Gastroesophageal sphincter (tissue), 4 donors: ENCODE data around the gene SOWAHC. TPM values are rescaled to one million over a fixed set of nuclear protein-coding genes. Genes with fewer than 3 reads are reported as not detected.
"Not testable (repeated sequence)": the region's sequence is repeated elsewhere in the genome, so short reads cannot be mapped to it uniquely, and the experiment has no call there.

Experiments used
- ATAC-seq: fragments of 150-250 bp; one replicate; pipeline ENCODE4 v1.9.1; 2016; ENCODE audit warnings: mild to moderate bottlenecking, moderate library complexity
- H3K27ac ChIP-seq, 4 donors: fragments of 200-600 bp; sonication (generic) in 3 of 4; 1 replicate in 3 of 4; 2 replicates in 1 of 4; pipeline ENCODE4 v1.5.1; 2016 to 2019
- H3K27me3 ChIP-seq: fragments of 200-600 bp; sonication (generic); one replicate; pipeline ENCODE4 v1.5.1; 2019
- H3K36me3 ChIP-seq, 2 donors: fragments of 200-600 bp; sonication (generic); one replicate each; pipeline ENCODE4 v1.5.1; 2019; ENCODE audit warnings: control low read depth in 1 of 2
- H3K4me1 ChIP-seq, 3 donors: fragments of 200-600 bp; sonication (generic); 1 replicate in 2 of 3; 2 replicates in 1 of 3; pipeline ENCODE4 v1.5.1; 2016 to 2019; ENCODE audit warnings: control low read depth in 2 of 3
- H3K4me3 ChIP-seq, 2 donors: fragments of 200-600 bp; sonication (generic); one replicate each; pipeline ENCODE4 v1.5.1; 2019; ENCODE audit warnings: mild to moderate bottlenecking in 1 of 2, moderate library complexity in 1 of 2
- H3K9me3 ChIP-seq, 3 donors: fragments of 200-600 bp; sonication (generic); one replicate each; pipeline ENCODE4 v1.5.1; 2017 to 2019; ENCODE audit warnings: control low read depth in 2 of 3
- EP300 ChIP-seq: sonication (generic); formaldehyde crosslinking; IDR thresholded peaks from one replicate; pipeline ENCODE4 v1.6.1; 2017; ENCODE audit warnings: antibody characterized with exemption, mild to moderate bottlenecking
- POLR2A ChIP-seq, 2 donors: fragments of 450-650 bp; IDR thresholded peaks; one replicate each; pipeline ENCODE4 v1.6.1; 2017; ENCODE audit warnings: antibody characterized with exemption in 2 of 2, mild to moderate bottlenecking in 2 of 2, moderate library complexity in 1 of 2
- POLR2AphosphoS5 ChIP-seq: sonication (generic); formaldehyde crosslinking; IDR thresholded peaks from one replicate; pipeline ENCODE4 v1.6.1; 2017; ENCODE audit warnings: antibody characterized with exemption
- WGBS, 2 donors: methylation state at CpG; one replicate each; pipeline ENCODE4 v1.1.5; 2018; ENCODE audit warnings: low coverage in 1 of 2; 5-methylcytosine and 5-hydroxymethylcytosine counted together
- total RNA-seq, 4 donors: library from RNA; depleted of rRNA; stranded (reverse); fragments of >200 nt; gene quantifications; one replicate each; pipeline ENCODE4 v1.1.0, GENCODE V29; 2016
- TF ChIP-seq, protein P1 (sequence below), 4 experiments: fragments of 200-600 bp in 2 of 4; fragments of 450-650 bp in 2 of 4; sonication (generic) in 1 of 4; IDR thresholded peaks; one replicate each; pipeline ENCODE4 v1.5.1; 2017 to 2019; ENCODE audit warnings: antibody characterized with exemption in 4 of 4, mild to moderate bottlenecking in 2 of 4, moderate library complexity in 2 of 4

The SOWAHC gene, protein sequence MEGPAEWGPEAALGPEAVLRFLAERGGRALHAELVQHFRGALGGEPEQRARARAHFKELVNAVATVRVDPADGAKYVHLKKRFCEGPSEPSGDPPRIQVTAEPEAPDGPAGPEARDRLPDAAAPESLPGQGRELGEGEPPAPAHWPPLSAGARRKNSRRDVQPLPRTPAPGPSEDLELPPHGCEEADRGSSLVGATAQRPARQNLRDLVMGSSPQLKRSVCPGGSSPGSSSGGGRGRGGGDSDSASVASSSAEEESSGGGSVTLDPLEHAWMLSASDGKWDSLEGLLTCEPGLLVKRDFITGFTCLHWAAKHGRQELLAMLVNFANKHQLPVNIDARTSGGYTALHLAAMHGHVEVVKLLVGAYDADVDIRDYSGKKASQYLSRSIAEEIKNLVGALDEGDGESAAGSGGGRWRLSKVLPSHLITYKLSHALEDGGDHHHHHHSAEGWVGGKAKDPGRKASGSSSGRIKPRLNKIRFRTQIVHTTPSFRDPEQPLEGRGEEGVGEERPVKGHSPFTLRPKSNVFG
- 10 to 100 TPM; 16.8 to 36.0 (median 28.6) TPM for total RNA-seq

DNA sequence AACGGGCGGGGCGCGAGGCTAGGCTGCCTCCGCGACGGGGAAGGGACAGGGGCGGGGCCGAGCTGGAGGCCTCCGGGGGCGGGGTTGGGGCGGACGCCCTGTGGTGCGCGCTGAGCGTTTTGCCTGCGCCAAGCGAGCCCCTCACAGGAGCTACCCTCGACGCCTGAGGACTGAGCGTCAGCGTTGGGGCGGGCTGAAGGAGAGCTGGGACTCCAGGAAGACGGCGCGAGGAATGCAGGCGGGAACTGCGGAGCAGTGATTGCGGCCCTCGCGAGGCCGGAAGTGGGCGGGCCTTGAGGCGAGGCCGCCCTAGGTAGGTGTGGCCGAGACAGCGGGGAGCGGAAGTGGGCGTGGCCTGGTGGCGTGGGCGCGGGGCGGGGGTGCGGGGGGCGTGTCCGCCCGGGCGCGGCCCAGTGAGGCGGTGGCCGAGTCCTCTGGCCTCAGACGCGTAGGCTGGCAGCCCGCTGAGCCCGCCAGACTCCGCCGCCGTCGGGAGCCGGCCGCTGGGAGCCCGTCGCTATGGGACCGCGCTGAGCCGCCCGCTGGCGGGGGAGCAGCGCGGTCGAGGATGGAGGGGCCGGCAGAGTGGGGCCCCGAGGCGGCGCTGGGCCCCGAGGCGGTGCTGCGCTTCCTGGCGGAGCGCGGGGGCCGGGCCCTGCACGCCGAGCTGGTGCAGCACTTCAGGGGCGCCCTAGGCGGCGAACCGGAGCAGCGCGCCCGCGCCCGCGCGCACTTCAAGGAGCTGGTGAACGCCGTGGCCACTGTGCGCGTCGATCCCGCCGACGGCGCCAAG, at the start of gene SOWAHC, which contains the start of gene SEPTIN10:
TSS of gene SOWAHC (plus strand) at position 443 of the 793 bp plus-strand sequence. CDS start at position 569, 126 bp downstream.
TSS of gene SEPTIN10 (minus strand) at position 45 of the 793 bp plus-strand sequence. CDS start 139 bp downstream, outside the sequence.
- Histone ChIP-seq H3K4me3 (peak within 1 kb of the TSS; percentile 63 to 92), H3K4me1 (peaks cover 0 to 76% (median 14%) of the 10 kb centered on the region in 3 donors), H3K9me3 (no peaks in the 10 kb centered on the region), H3K27ac (peak within 1 kb of the TSS; percentile 94 to 100 (median 98)), H3K27me3 (no peaks in the 10 kb centered on the region), H3K36me3 (no peaks in the 10 kb centered on the region)
- WGBS, 2 donors: no CpG with 5 or more reads among the region's 104 CpGs
- TF ChIP-seq EP300 (no peak), POLR2A (IDR thresholded peaks at IDR 0.05) (peak; percentile 93 to 96), POLR2AphosphoS5 (peak; percentile 98)
- TF ChIP-seq, protein P1, sequence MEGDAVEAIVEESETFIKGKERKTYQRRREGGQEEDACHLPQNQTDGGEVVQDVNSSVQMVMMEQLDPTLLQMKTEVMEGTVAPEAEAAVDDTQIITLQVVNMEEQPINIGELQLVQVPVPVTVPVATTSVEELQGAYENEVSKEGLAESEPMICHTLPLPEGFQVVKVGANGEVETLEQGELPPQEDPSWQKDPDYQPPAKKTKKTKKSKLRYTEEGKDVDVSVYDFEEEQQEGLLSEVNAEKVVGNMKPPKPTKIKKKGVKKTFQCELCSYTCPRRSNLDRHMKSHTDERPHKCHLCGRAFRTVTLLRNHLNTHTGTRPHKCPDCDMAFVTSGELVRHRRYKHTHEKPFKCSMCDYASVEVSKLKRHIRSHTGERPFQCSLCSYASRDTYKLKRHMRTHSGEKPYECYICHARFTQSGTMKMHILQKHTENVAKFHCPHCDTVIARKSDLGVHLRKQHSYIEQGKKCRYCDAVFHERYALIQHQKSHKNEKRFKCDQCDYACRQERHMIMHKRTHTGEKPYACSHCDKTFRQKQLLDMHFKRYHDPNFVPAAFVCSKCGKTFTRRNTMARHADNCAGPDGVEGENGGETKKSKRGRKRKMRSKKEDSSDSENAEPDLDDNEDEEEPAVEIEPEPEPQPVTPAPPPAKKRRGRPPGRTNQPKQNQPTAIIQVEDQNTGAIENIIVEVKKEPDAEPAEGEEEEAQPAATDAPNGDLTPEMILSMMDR (IDR thresholded peaks at IDR 0.05): peak in 2 of 4 experiments; percentile 23 to 31
- ATAC-seq: peak; percentile 95

DNA sequence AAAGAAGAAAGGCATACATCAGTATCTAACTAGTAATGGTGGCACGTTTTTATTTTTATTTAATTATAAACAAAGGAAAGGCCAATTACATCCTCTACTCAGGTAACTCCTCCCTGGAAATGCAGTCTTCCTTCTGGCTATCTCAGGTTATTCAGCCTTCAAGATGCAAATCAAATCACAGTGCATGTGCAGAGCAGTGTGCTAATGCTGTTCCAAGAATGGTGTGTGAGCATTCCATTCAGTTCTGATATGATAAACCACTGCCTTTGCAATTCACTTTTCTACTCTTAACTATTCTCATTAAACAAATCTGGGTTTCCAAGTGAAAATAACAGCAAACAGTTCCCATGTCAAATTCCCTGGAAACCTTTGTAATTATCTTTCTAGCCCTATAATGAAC, 38.8 kb upstream of the SOWAHC start:
- peaks cover 0 to 42% of the 10 kb centered on the region in 2 donors for H3K36me3 ChIP-seq
- ATAC-seq: no peak
- H3K27ac ChIP-seq: no peak overlapping the region
- no peak for TF ChIP-seq EP300
- WGBS, 2 donors: 29% methylated on average over 1 of the region's 1 CpG
- no peaks in the 10 kb centered on the region for H3K9me3 ChIP-seq
- H3K4me1 ChIP-seq: no peaks in the 10 kb centered on the region
- H3K27me3 ChIP-seq: no peaks in the 10 kb centered on the region
- H3K4me3 ChIP-seq: no peak overlapping the region

DNA sequence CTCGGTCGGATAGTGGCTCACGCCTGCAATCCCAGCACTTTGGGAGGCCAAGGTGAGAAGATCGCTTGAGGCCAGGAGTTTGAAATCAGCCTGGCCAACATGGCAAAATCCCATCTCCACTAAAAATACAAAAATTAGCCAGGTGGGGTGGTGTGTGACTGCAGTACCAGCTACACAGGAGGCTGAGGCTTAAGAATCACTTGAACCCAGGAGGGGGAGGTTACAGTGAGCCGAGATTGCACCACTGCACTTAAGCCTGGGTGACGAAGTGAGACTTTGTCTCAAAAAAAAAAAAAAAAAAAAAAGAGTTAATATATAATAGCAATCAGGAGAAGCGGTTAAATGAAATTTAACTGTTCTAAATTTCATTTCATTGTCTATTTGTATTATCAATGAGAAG, 36.5 kb upstream of the SOWAHC start:
- H3K36me3 ChIP-seq: peaks cover 0 to 26% of the 10 kb centered on the region in 2 donors
- H3K4me1 ChIP-seq, H3K9me3 ChIP-seq, H3K4me3 ChIP-seq, H3K27ac ChIP-seq, H3K27me3 ChIP-seq, ATAC-seq: not testable (repeated sequence)
- WGBS, 2 donors: 93 to 95% methylated on average over 3 to 4 of the region's 7 CpGs

DNA sequence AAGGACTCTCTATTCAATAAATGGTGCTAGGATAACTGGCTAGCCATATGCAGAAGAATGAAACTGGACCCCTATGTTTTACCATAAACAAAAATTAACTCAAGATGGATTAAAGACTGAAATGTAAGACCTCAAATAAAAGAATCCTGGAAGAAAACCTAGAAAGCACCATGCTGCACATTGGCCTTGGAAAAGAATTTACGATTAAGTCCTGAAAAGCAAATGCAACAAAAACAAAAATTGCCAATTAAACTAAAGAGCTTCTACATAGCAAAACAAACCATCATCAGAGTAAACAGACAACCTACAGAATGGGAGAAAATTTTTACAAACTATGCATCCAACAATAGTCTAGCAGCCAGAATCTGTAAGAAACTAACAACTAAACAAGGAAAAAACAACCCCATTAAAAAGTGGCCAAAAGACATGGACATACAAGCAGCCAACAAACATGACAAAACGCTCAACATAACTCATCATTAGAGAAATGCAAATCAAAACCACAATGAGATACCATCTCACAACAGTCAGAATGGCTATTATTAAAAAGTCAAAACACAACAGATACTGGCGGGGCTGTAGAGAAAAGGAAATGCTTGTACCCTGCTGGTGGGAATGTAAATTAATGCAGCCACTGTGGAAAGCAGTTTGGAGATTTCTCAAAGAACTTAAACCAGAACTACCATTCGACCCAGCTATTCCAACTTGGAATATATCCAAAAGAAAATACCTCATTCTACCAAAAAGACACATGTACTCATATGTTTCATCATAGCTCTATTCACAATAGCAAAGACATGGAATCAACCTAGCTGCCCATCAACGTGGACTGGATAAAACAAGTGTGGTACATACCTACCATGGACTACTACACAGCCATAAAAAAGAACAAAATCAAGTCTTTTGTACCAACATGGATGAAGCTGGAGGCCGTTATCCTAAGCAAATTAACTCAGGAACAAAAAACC, 31.0 kb upstream of the SOWAHC start:
- no peak overlapping the region for H3K27ac ChIP-seq
- no peak overlapping the region for H3K4me3 ChIP-seq
- TF ChIP-seq POLR2AphosphoS5 (no peak), EP300 (no peak), POLR2A (IDR thresholded peaks at IDR 0.05) (no peak)
- TF ChIP-seq, protein P1 (IDR thresholded peaks at IDR 0.05): no peak
- peaks cover 0 to 26% of the 10 kb centered on the region in 2 donors for H3K36me3 ChIP-seq
- no peaks in the 10 kb centered on the region for H3K9me3 ChIP-seq
- no peaks in the 10 kb centered on the region for H3K27me3 ChIP-seq
- no peak for ATAC-seq
- H3K4me1 ChIP-seq: no peaks in the 10 kb centered on the region
- 87 to 97% methylated on average over 4 to 6 of the region's 6 CpGs for WGBS, 2 donors

DNA sequence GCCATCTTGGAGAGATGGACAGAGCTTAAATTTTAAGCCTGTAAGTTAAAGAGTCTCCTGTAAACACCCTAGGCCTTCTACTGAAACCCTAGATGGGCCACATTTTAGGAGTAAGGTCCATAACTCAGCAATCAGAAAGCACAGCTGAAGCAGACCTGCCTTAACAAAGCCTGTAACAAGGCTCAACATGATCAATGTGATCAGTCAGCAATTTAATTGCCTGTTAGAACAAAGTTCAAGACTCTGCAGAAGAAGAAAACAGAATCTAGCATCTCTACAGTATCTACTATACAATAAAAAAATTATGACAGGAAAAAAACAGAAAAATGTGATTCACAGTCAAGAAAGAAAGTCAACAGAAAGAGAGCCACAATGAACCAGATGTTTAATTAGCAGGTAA, 27.5 kb upstream of the SOWAHC start:
- H3K27ac ChIP-seq: no peak overlapping the region
- peaks cover 0 to 3% (median 0%) of the 10 kb centered on the region in 3 donors for H3K4me1 ChIP-seq
- H3K27me3 ChIP-seq: no peaks in the 10 kb centered on the region
- TF ChIP-seq, protein P1 (IDR thresholded peaks at IDR 0.05): no peak
- TF ChIP-seq EP300 (no peak), POLR2AphosphoS5 (no peak), POLR2A (IDR thresholded peaks at IDR 0.05) (no peak)
- no peak for ATAC-seq
- H3K36me3 ChIP-seq: peaks cover 0 to 39% of the 10 kb centered on the region in 2 donors
- no peak overlapping the region for H3K4me3 ChIP-seq
- no peaks in the 10 kb centered on the region for H3K9me3 ChIP-seq
